Transverse colon (tissue), 4 donors: ENCODE results near the gene ARHGAP10.

Experiments used
- CTCF ChIP-seq, 5 experiments: fragments of 200-600 bp in 3 of 5; fragments of 450-650 bp in 2 of 5; sonication (generic) in 3 of 5; IDR thresholded peaks; 1 replicate in 2 of 5; 2 replicates in 3 of 5; pipeline ENCODE4 v1.5.1; 2016 to 2017; ENCODE audit warnings: antibody characterized with exemption in 5 of 5, inconsistent platforms in 3 of 5, mild to moderate bottlenecking in 2 of 5, moderate library complexity in 1 of 5
- POLR2A ChIP-seq: fragments of 450-650 bp; IDR thresholded peaks from one replicate; pipeline ENCODE4 v1.6.1; 2016; ENCODE audit warnings: antibody characterized with exemption, mild to moderate bottlenecking, moderate library complexity
- POLR2AphosphoS5 ChIP-seq, 3 donors: sonication (generic); formaldehyde crosslinking; IDR thresholded peaks; one replicate each; pipeline ENCODE4 v1.6.1; 2016; ENCODE audit warnings: antibody characterized with exemption in 3 of 3

DNA sequence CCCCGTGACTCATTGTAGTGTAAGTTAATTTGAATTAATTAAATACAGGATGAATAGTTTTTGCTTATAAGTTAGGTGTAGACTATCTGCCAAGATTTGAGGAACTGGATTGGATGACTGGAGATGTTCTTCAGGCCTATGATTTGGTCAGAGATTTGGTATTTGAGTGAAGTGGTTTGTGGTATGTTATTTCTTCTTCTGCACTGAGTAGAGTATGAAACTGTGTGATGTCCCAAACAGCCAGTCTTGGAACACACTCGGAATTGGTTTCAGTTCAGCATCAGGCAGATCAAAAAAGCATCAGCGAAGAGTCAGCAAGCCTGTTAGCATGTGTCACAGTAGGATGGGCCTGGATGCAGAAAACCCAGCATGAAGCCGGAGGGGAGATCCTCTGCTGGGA is 294.1 kb downstream of the ARHGAP10 start:
- TF ChIP-seq POLR2AphosphoS5 (IDR thresholded peaks at IDR 0.05): no peak
- no peak for TF ChIP-seq CTCF (IDR thresholded peaks at IDR 0.05)
- no peak for TF ChIP-seq POLR2A
